IMR-90 (cell line): ENCODE results near the gene GSTP1. TPM values are rescaled to one million over a fixed set of nuclear protein-coding genes. Genes with fewer than 3 reads are reported as not detected.

Source experiments
- ATAC-seq: fragments of 200-7000 bp; cut with Tn5 transposase; 2 replicates; pipeline ENCODE4 v1.9.1; 2020; ENCODE audit warnings: low read depth, mild to moderate bottlenecking, moderate library complexity
- BruUV-seq: library from RNA; stranded (reverse); fragments of 400-500 nt; replicated peaks from 2 replicates; lab custom pipeline; 2021; lab: Mats Ljungman, UMichigan
- CTCF ChIA-PET: fragments of 300-600 bp; formaldehyde crosslinking; extraction: SDS; loops from one replicate; lab custom pipeline; 2021; ENCODE audit warnings: antibody characterized with exemption; lab: Yijun Ruan, JAX
- POLR2A ChIA-PET: fragments of 300-600 bp; sonication (Branson Sonifier 250); formaldehyde crosslinking; loops from one replicate; lab custom pipeline; 2022; ENCODE audit warnings: antibody characterized with exemption; ENCODE audit not compliant: unreplicated experiment; lab: Charles Lee
- DNase-seq: peaks from one replicate; pipeline ENCODE4 v3.0.0; 2013
- H2AFZ ChIP-seq: replicated peaks from 2 replicates; pipeline ENCODE3; 2013; ENCODE audit warnings: low read length, mild to moderate bottlenecking; ENCODE audit not compliant: poor library complexity
- H2AK5ac ChIP-seq: 2 replicates; pipeline ENCODE4 v1.6.1; 2013; ENCODE audit warnings: low read depth, low read length, inconsistent platforms
- H2AK9ac ChIP-seq: replicated peaks from 2 replicates; pipeline ENCODE3; 2013; ENCODE audit warnings: mild to moderate bottlenecking, low read depth, low read length, moderate library complexity; ENCODE audit not compliant: poor library complexity
- H2BK120ac ChIP-seq: 2 replicates; pipeline ENCODE4 v1.6.1; 2013; ENCODE audit warnings: low read depth, low read length, inconsistent platforms
- H2BK15ac ChIP-seq: 3 replicates; pipeline ENCODE4 v1.6.1; 2013; ENCODE audit warnings: low read depth, low read length, inconsistent platforms
- H2BK20ac ChIP-seq: 2 replicates; pipeline ENCODE4 v1.6.1; 2013; ENCODE audit warnings: low read depth, mild to moderate bottlenecking, inconsistent platforms, low read length, moderate library complexity
- H2BK5ac ChIP-seq: 2 replicates; pipeline ENCODE4 v1.6.1; 2013; ENCODE audit warnings: mild to moderate bottlenecking, low read depth, low read length, inconsistent platforms; ENCODE audit not compliant: poor library complexity, severe bottlenecking
- H3K14ac ChIP-seq: replicated peaks from 2 replicates; pipeline ENCODE4 v1.6.1; 2013; ENCODE audit warnings: low read depth, low read length, inconsistent platforms
- H3K18ac ChIP-seq: 2 replicates; pipeline ENCODE4 v1.6.1; 2013; ENCODE audit warnings: low read depth, low read length, control low read depth
- H3K23ac ChIP-seq: 2 replicates; pipeline ENCODE4 v1.6.1; 2013; ENCODE audit warnings: low read depth, low read length, inconsistent platforms
- H3K27ac ChIP-seq: 2 replicates; pipeline ENCODE4 v1.5.1; 2013; ENCODE audit warnings: mild to moderate bottlenecking, control low read depth, low read length; ENCODE audit not compliant: insufficient read depth
- H3K27me3 ChIP-seq: 2 replicates; pipeline ENCODE4 v1.6.1; 2013; ENCODE audit warnings: low read length; ENCODE audit not compliant: control insufficient read depth, insufficient read depth
- H3K36me3 ChIP-seq: 2 replicates; pipeline ENCODE4 v1.6.1; 2013; ENCODE audit warnings: low read length, mixed read lengths; ENCODE audit not compliant: control insufficient read depth, insufficient read depth
- H3K4ac ChIP-seq: 2 replicates; pipeline ENCODE4 v1.6.1; 2013; ENCODE audit warnings: low read depth, low read length, inconsistent platforms
- H3K4me1 ChIP-seq: 2 replicates; pipeline ENCODE4 v1.6.1; 2013; ENCODE audit warnings: low read length, mixed read lengths; ENCODE audit not compliant: control insufficient read depth, insufficient read depth
- H3K4me2 ChIP-seq: 2 replicates; pipeline ENCODE4 v1.6.1; 2013; ENCODE audit warnings: low read depth, mild to moderate bottlenecking, control low read depth, low read length, moderate library complexity
- H3K4me3 ChIP-seq: 2 replicates; pipeline ENCODE4 v1.5.1; 2013; ENCODE audit warnings: low read depth, mild to moderate bottlenecking, control low read depth, low read length, moderate library complexity; ENCODE audit not compliant: insufficient read depth
- H3K56ac ChIP-seq: 2 replicates; pipeline ENCODE4 v1.6.1; 2013; ENCODE audit warnings: low read length, inconsistent platforms; ENCODE audit not compliant: insufficient read depth; ENCODE audit errors: extremely low read depth
- H3K79me1 ChIP-seq, 2 experiments: 2 replicates each; pipeline ENCODE4 v1.6.1; 2013; ENCODE audit warnings: low read length in 2 of 2, inconsistent platforms in 1 of 2, low read depth in 1 of 2
- H3K9ac ChIP-seq: 2 replicates; pipeline ENCODE4 v1.6.1; 2013; ENCODE audit warnings: low read depth, low read length, control low read depth
- H3K9me1 ChIP-seq: 2 replicates; pipeline ENCODE4 v1.6.1; 2013; ENCODE audit warnings: low read length, inconsistent platforms; ENCODE audit not compliant: insufficient read depth
- H3K9me3 ChIP-seq: 2 replicates; pipeline ENCODE4 v1.6.1; 2013; ENCODE audit warnings: low read length; ENCODE audit not compliant: control insufficient read depth, insufficient read depth
- H4K20me1 ChIP-seq: 2 replicates; pipeline ENCODE4 v1.6.1; 2013; ENCODE audit warnings: low read length, inconsistent platforms; ENCODE audit not compliant: insufficient read depth
- H4K5ac ChIP-seq: 2 replicates; pipeline ENCODE4 v1.6.1; 2013; ENCODE audit warnings: mild to moderate bottlenecking, low read depth, low read length, control low read depth
- H4K8ac ChIP-seq, 2 experiments: 2 replicates each; pipeline ENCODE4 v1.6.1; 2013; ENCODE audit warnings: low read depth in 2 of 2, low read length in 2 of 2, control low read depth in 1 of 2, inconsistent platforms in 1 of 2
- H4K91ac ChIP-seq: 2 replicates; pipeline ENCODE4 v1.6.1; 2013; ENCODE audit warnings: low read depth, low read length, inconsistent platforms; ENCODE audit not compliant: insufficient read depth
- CHD1 ChIP-seq: IDR thresholded peaks from 2 replicates; pipeline ENCODE4 v1.6.1; 2012; ENCODE audit warnings: low read depth, low read length, improper control_type of control experiment
- CTCF ChIP-seq: conservative IDR thresholded peaks from 2 replicates; pipeline ENCODE4 v1.5.1; 2012; ENCODE audit warnings: mild to moderate bottlenecking, low read depth, low read length, improper control_type of control experiment
- ELK1 ChIP-seq: fragments of 150-350 bp; IDR thresholded peaks from 2 replicates; pipeline ENCODE4 v1.6.1; 2016; ENCODE audit warnings: low read depth, mild to moderate bottlenecking, low read length, moderate library complexity, borderline replicate concordance
- MXI1 ChIP-seq: IDR thresholded peaks from 2 replicates; pipeline ENCODE4 v1.6.1; 2012; ENCODE audit warnings: low read depth, mild to moderate bottlenecking, low read length, moderate library complexity, borderline replicate concordance
- POLR2A ChIP-seq: IDR thresholded peaks from 2 replicates; pipeline ENCODE4 v1.6.1; 2012; ENCODE audit warnings: mild to moderate bottlenecking, low read depth, low read length
- RAD21 ChIP-seq: IDR thresholded peaks from 2 replicates; pipeline ENCODE4 v1.6.1; 2012; ENCODE audit warnings: low read length, improper control_type of control experiment
- WGBS, 2 experiments: methylation state at CpG; one replicate each; pipeline versions ENCODE4 v1.1.5 to v1.1.7; 2013; ENCODE audit warnings: missing lambda C conversion rate in 2 of 2; ENCODE audit not compliant: insufficient read length in 1 of 2; ENCODE audit errors: extremely low coverage in 2 of 2; 5-methylcytosine and 5-hydroxymethylcytosine counted together
- dilution Hi-C: fragments of 300-500 bp; cut with HindIII; formaldehyde crosslinking; loops from one replicate; pipeline ENCODE4 v1.14.3; 2018; ENCODE audit warnings: low sequenced_read_pairs; ENCODE audit not compliant: unreplicated experiment
- in situ Hi-C: fragments of 300-500 bp; cut with MboI; formaldehyde crosslinking; loops from 3 replicates; pipeline ENCODE4 v1.14.3; 2019; ENCODE audit warnings: low sequenced_read_pairs, inconsistent platforms, mixed read lengths
- intact Hi-C: fragments of 100-400 bp; cut with micrococcal nuclease; formaldehyde crosslinking; loops from 2 replicates; pipeline ENCODE4 v1.10.0; 2022
- polyA plus RNA-seq, 3 experiments: library from polyadenylated mRNA; depleted of rRNA; stranded (reverse); fragments of >200 nt; gene quantifications; 2 replicates each; pipeline ENCODE4 v1.2.3, GENCODE V29; 2012; ENCODE audit warnings: low replicate concordance in 1 of 3
- total RNA-seq: library from RNA; depleted of rRNA; stranded (reverse); fragments of >200 nt; gene quantifications from 2 replicates; pipeline ENCODE4 v1.2.3, GENCODE V29; 2012

The GSTP1 gene
- total and polyA plus RNA-seq, 2 of the 4 experiments (the other 2 are of a cell fraction) = 947 to 1,539 TPM

GRCh38 chr11:67610302-67610868 is 26.8 kb downstream of the GSTP1 start:
- no peak overlapping the region for H3K9ac ChIP-seq
- ATAC-seq (no peak), DNase-seq (no peak)
- no peak overlapping the region for H3K56ac ChIP-seq
- H2BK20ac ChIP-seq = no peak overlapping the region
- POLR2A ChIA-PET = no interaction called here
- no peak overlapping the region for H3K18ac ChIP-seq
- TF ChIP-seq MXI1 (no peak), CHD1 (no peak), ELK1 (no peak), POLR2A (no peak), RAD21 (no peak), CTCF (no peak)
- no peak overlapping the region for H4K8ac ChIP-seq
- peaks cover 36% of the 10 kb centered on the region for H3K36me3 ChIP-seq
- H2AK5ac ChIP-seq = no peak overlapping the region
- no peak overlapping the region for H4K91ac ChIP-seq
- H3K4me3 ChIP-seq = no peak overlapping the region
- dilution Hi-C loops = no loop called here
- H3K23ac ChIP-seq = no peak overlapping the region
- H3K14ac ChIP-seq = no peak overlapping the region
- peaks cover 6% of the 10 kb centered on the region; the same call in 1 of the 2 replicates for H3K4me1 ChIP-seq
- no TSS peak for BruUV-seq
- no peak overlapping the region for H3K27ac ChIP-seq
- H4K20me1 ChIP-seq = no peaks in the 10 kb centered on the region; the same call in 1 of the 2 replicates
- WGBS, 2 experiments = 88% methylated on average over 6 of the region's 15 CpGs; no CpG with 5 or more reads in 1 of the 2 experiments
- H3K9me3 ChIP-seq = no peaks in the 10 kb centered on the region
- no peak overlapping the region for H2BK15ac ChIP-seq
- CTCF ChIA-PET = no interaction called here
- peaks cover 18 to 22% of the 10 kb centered on the region in 2 experiments for H3K79me1 ChIP-seq
- H3K27me3 ChIP-seq = no peaks in the 10 kb centered on the region; the same call in 1 of the 2 replicates
- H3K4me2 ChIP-seq = no peak overlapping the region
- H2AK9ac ChIP-seq = no peak overlapping the region
- H2BK120ac ChIP-seq = no peak overlapping the region
- no peak overlapping the region for H2AFZ ChIP-seq
- no peak overlapping the region for H2BK5ac ChIP-seq
- H3K9me1 ChIP-seq = no peaks in the 10 kb centered on the region
- no peak overlapping the region for H3K4ac ChIP-seq
- intact Hi-C loops = no loop called here
- H4K5ac ChIP-seq = no peak overlapping the region
- in situ Hi-C loops = no loop called here
